ENCODE measurements around the gene S1PR5.

DNA sequence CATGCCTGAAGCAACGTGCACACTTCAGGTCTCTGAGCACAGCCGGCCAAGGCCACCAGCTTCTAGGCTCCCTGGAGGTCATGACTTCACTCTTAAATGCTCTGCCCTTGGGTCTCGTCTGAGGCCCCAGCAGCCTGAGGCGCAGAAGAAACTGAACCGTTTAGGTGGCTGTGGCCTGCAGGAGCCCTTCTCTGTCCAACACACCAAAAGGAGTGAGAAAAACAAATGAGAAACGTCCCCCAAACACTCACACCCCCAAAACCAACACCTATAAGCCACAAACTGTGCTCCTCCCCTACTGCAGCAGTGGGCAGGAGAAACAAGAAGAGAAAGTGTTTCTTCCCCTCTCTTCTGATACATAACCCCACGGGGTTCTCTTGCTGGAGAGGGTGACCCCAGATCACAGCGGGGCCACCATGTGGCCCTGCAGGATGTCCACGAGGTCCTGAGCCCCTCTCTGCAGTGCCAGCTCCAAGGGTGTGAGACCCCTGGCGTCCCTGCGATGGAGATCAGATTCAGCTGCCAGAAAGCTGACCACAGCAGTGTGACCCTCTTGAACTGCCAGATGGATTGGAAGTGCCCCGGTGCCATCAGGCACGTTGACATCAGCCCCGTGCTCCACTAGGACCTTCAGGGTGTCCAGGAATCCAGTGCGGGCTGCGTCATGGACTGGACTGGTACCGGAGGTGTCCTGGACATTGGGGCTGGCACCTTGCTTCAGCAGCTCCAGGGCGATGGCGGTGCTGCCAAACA is 49.6 kb upstream of the S1PR5 start:
- TF ChIP-seq, protein P1, sequence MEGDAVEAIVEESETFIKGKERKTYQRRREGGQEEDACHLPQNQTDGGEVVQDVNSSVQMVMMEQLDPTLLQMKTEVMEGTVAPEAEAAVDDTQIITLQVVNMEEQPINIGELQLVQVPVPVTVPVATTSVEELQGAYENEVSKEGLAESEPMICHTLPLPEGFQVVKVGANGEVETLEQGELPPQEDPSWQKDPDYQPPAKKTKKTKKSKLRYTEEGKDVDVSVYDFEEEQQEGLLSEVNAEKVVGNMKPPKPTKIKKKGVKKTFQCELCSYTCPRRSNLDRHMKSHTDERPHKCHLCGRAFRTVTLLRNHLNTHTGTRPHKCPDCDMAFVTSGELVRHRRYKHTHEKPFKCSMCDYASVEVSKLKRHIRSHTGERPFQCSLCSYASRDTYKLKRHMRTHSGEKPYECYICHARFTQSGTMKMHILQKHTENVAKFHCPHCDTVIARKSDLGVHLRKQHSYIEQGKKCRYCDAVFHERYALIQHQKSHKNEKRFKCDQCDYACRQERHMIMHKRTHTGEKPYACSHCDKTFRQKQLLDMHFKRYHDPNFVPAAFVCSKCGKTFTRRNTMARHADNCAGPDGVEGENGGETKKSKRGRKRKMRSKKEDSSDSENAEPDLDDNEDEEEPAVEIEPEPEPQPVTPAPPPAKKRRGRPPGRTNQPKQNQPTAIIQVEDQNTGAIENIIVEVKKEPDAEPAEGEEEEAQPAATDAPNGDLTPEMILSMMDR (IDR thresholded peaks at IDR 0.05; ENCODE audit: low read depth, low read length, poor library complexity, severe bottlenecking): no peak
- TF ChIP-seq EZH2phosphoT487 (IDR thresholded peaks at IDR 0.05; ENCODE audit: borderline replicate concordance, low read length): no peak

Measured in DOHH2 (cell line).